HL-60 (cell line): ENCODE data around the gene KANTR.

Experiments used
- DNase-seq, 2 experiments: peaks; one replicate each; pipeline ENCODE4 v3.0.0-alpha.2; 2010 to 2020; ENCODE audit warnings: low read depth in 1 of 2, low spot score in 1 of 2
- H3K27ac ChIP-seq: fragments of 250-450 bp; sonication (Bioruptor Pico); replicated peaks from 2 replicates; pipeline ENCODE4 v1.5.1; 2020; ENCODE audit warnings: mild to moderate bottlenecking, moderate library complexity
- H3K27me3 ChIP-seq: fragments of 250-450 bp; sonication (Bioruptor Pico); 2 replicates; pipeline ENCODE4 v1.5.1; 2021; ENCODE audit warnings: mild to moderate bottlenecking, moderate library complexity; ENCODE audit not compliant: insufficient read depth, poor library complexity, severe bottlenecking
- H3K4me3 ChIP-seq: replicated peaks from 2 replicates; pipeline ENCODE4 v1.5.1; 2011; ENCODE audit warnings: mild to moderate bottlenecking, control low read depth, low read length; ENCODE audit not compliant: insufficient read depth
- CTCF ChIP-seq: IDR thresholded peaks from one replicate; pipeline ENCODE4 v1.5.1; 2011; ENCODE audit warnings: low read length, control low read depth, inconsistent platforms; ENCODE audit not compliant: insufficient read depth
- GABPA ChIP-seq: IDR thresholded peaks from 2 replicates; pipeline ENCODE4 v1.6.1; 2012; ENCODE audit warnings: low read depth
- POLR2AphosphoS5 ChIP-seq: IDR thresholded peaks from 2 replicates; pipeline ENCODE4 v1.6.1; 2012; ENCODE audit warnings: low read depth
- SPI1 ChIP-seq: IDR thresholded peaks from 2 replicates; pipeline ENCODE4 v1.6.1; 2012; ENCODE audit warnings: low read depth, mild to moderate bottlenecking, borderline replicate concordance
- TF ChIP-seq, protein P1 (sequence below): IDR thresholded peaks from 2 replicates; pipeline ENCODE4 v1.6.1; 2012; ENCODE audit warnings: low read depth; ENCODE audit not compliant: insufficient replicate concordance

KANTR gene

DNA sequence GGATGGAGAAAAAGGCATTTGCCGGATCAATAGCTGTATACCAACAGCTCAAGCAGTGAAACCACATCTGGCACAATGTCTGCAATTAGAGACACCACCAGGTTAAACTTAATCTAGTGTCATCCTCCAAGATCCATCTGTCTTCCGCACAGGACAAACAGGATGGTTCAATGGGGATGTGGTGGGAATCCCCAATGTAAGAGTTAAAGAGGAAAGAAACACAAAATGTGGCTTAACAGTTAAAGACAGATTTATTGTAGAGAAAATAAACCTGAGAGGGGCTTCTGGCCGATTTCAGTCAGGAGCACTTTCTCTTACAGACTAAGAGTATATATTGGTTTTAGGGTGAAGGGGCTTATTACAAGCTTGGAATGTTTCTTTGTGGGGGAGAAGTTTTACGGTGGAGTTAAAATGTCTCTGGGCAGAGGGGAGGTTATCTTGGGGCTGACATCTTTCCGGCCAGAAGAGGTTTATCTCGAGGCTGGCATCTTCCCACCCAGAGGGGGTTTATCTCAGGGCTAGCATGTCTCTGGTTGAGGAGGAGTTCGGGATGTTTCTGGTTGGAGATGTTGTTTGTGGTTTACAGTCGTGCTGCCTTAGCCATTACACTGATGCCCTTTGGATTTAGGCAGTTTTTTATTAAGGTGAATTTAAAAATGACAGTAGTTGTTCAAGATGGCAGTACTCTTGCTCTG is 61.7 kb downstream of the KANTR start:
- no peak overlapping the region for H3K27ac ChIP-seq
- H3K27me3 ChIP-seq: no peaks in the 10 kb centered on the region
- TF ChIP-seq POLR2AphosphoS5: no peak
- TF ChIP-seq GABPA: no peak
- no peak for TF ChIP-seq SPI1
- TF ChIP-seq CTCF: no peak
- TF ChIP-seq, protein P1, sequence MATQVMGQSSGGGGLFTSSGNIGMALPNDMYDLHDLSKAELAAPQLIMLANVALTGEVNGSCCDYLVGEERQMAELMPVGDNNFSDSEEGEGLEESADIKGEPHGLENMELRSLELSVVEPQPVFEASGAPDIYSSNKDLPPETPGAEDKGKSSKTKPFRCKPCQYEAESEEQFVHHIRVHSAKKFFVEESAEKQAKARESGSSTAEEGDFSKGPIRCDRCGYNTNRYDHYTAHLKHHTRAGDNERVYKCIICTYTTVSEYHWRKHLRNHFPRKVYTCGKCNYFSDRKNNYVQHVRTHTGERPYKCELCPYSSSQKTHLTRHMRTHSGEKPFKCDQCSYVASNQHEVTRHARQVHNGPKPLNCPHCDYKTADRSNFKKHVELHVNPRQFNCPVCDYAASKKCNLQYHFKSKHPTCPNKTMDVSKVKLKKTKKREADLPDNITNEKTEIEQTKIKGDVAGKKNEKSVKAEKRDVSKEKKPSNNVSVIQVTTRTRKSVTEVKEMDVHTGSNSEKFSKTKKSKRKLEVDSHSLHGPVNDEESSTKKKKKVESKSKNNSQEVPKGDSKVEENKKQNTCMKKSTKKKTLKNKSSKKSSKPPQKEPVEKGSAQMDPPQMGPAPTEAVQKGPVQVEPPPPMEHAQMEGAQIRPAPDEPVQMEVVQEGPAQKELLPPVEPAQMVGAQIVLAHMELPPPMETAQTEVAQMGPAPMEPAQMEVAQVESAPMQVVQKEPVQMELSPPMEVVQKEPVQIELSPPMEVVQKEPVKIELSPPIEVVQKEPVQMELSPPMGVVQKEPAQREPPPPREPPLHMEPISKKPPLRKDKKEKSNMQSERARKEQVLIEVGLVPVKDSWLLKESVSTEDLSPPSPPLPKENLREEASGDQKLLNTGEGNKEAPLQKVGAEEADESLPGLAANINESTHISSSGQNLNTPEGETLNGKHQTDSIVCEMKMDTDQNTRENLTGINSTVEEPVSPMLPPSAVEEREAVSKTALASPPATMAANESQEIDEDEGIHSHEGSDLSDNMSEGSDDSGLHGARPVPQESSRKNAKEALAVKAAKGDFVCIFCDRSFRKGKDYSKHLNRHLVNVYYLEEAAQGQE: no peak
- DNase-seq: no peak
- no peak overlapping the region for H3K4me3 ChIP-seq

- Histone ChIP-seq H3K27ac (no peak overlapping the region), H3K4me3 (no peak overlapping the region), H3K27me3 (no peaks in the 10 kb centered on the region)
- DNase-seq: no peak
- no peak for TF ChIP-seq CTCF
- no peak for TF ChIP-seq POLR2AphosphoS5
- TF ChIP-seq, protein P1: no peak
- no peak for TF ChIP-seq GABPA
- TF ChIP-seq SPI1: no peak
These were observed 62.3 kb downstream of the KANTR start for GRCh38 chrX:53156207-53156596.

DNA sequence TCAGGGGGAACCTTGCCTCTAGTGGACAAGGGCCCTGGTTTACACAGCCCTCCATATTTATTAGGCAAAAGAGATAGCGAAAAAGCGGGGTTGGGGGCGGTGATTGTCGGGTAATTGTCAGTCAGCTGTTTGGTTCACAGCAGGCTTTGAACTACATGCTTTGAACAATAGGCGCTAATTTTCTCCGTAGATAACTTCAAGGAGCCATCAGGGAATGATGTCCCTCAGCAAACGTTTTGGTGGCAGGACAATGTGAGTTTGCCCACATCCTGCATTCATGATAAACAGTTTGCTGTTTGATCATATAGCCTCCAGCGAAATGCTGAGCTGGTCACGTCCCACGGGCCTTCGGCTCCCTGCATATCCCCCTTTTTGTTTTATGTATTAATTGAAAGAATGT is 65.2 kb downstream of the KANTR start:
- TF ChIP-seq GABPA: no peak
- TF ChIP-seq, protein P1: no peak
- no peak for TF ChIP-seq POLR2AphosphoS5
- no peak for TF ChIP-seq CTCF
- no peak for TF ChIP-seq SPI1
- DNase-seq: no peak

More for the DNA sequence above, 65.2 kb downstream of the KANTR start:
- Histone ChIP-seq H3K4me3 (no peak overlapping the region), H3K27me3 (no peaks in the 10 kb centered on the region), H3K27ac (no peak overlapping the region)
